ENCODE results near the gene WFDC2.

WFDC2 gene

DNA sequence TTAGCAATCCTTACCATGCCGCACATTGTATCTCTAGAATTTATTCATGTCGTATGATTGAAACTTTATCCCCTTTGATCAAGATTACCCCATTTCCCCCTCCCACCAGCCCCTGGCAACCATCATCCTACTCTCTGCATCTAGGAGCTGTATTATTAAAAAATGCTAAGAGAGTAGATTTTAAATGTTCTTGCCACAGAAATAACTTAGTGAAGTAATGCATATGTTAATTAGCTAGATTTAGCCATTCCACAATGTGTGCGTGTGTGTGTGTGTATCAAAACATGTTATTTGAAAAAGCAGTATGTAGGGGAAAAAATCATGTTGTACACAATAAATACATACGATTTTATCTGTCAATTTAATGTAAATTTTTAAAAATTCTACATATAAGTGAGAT lies 57.7 kb downstream of the WFDC2 start:
- Mint-ChIP-seq H3K27me3 (ENCODE audit: low read depth) (peaks cover 36% of the 10 kb centered on the region), H3K27ac (no peak overlapping the region), H3K9me3 (no peaks in the 10 kb centered on the region), H3K36me3 (ENCODE audit: low read depth) (no peaks in the 10 kb centered on the region), H3K4me3 (no peak overlapping the region), H3K4me1 (no peaks in the 10 kb centered on the region)
- TF ChIP-seq, protein P1, sequence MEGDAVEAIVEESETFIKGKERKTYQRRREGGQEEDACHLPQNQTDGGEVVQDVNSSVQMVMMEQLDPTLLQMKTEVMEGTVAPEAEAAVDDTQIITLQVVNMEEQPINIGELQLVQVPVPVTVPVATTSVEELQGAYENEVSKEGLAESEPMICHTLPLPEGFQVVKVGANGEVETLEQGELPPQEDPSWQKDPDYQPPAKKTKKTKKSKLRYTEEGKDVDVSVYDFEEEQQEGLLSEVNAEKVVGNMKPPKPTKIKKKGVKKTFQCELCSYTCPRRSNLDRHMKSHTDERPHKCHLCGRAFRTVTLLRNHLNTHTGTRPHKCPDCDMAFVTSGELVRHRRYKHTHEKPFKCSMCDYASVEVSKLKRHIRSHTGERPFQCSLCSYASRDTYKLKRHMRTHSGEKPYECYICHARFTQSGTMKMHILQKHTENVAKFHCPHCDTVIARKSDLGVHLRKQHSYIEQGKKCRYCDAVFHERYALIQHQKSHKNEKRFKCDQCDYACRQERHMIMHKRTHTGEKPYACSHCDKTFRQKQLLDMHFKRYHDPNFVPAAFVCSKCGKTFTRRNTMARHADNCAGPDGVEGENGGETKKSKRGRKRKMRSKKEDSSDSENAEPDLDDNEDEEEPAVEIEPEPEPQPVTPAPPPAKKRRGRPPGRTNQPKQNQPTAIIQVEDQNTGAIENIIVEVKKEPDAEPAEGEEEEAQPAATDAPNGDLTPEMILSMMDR (IDR thresholded peaks at IDR 0.05; ENCODE audit: unreplicated experiment in 3 of 3) = no peak

Measured in nephron (organoid).